KMS-11 (cell line): ENCODE measurements around the gene ADAM11.
"Not testable (repeated sequence)": the region's sequence is repeated elsewhere in the genome, so short reads cannot be mapped to it uniquely, and the experiment has no call there.

Experiments used
- H2AFZ ChIP-seq: fragments of 200-600 bp; sonication (generic); 2 replicates; pipeline ENCODE4 v1.6.1; 2016; ENCODE audit warnings: antibody characterized with exemption, mixed run types, low read depth
- H3K27ac ChIP-seq: fragments of 200-600 bp; sonication (generic); 2 replicates; pipeline ENCODE4 v1.6.1; 2016; ENCODE audit warnings: mild to moderate bottlenecking, mixed run types
- H3K27me3 ChIP-seq: fragments of 200-600 bp; sonication (generic); 2 replicates; pipeline ENCODE4 v1.6.1; 2017; ENCODE audit warnings: mild to moderate bottlenecking, low read depth, mixed run types, moderate library complexity; ENCODE audit not compliant: insufficient read depth
- H3K36me3 ChIP-seq: fragments of 200-600 bp; sonication (generic); 2 replicates; pipeline ENCODE4 v1.6.1; 2017; ENCODE audit warnings: mild to moderate bottlenecking, mixed run types; ENCODE audit not compliant: insufficient read depth
- H3K4me1 ChIP-seq: fragments of 200-600 bp; sonication (generic); 2 replicates; pipeline ENCODE4 v1.6.1; 2016; ENCODE audit warnings: mild to moderate bottlenecking, low read depth, mixed run types; ENCODE audit not compliant: poor library complexity, severe bottlenecking
- H3K4me2 ChIP-seq: fragments of 200-600 bp; sonication (generic); 2 replicates; pipeline ENCODE4 v1.7.0; 2016; ENCODE audit warnings: mild to moderate bottlenecking, mixed run types
- H3K4me3 ChIP-seq: fragments of 200-600 bp; sonication (generic); IDR thresholded peaks from 2 replicates; pipeline ENCODE4 v1.6.1; 2017; ENCODE audit warnings: low read depth, low read length, mixed read lengths; ENCODE audit not compliant: insufficient read depth
- H3K79me2 ChIP-seq: fragments of 200-600 bp; sonication (generic); 2 replicates; pipeline ENCODE4 v1.6.1; 2016; ENCODE audit warnings: low read depth, mixed run types; ENCODE audit not compliant: insufficient read depth
- H3K9ac ChIP-seq: fragments of 200-600 bp; sonication (generic); 2 replicates; pipeline ENCODE4 v1.6.1; 2016; ENCODE audit warnings: mild to moderate bottlenecking, mixed run types
- H4K20me1 ChIP-seq: fragments of 200-600 bp; sonication (generic); 2 replicates; pipeline ENCODE4 v1.6.1; 2016; ENCODE audit warnings: mild to moderate bottlenecking, mixed run types; ENCODE audit not compliant: insufficient read depth
- TF ChIP-seq, protein P1 (sequence below): fragments of 200-600 bp; sonication (generic); conservative IDR thresholded peaks from 2 replicates; pipeline ENCODE4 v1.6.1; 2017; ENCODE audit warnings: low read depth, mild to moderate bottlenecking, antibody characterized with exemption, low read length, moderate library complexity, mixed read lengths

The ADAM11 gene

DNA sequence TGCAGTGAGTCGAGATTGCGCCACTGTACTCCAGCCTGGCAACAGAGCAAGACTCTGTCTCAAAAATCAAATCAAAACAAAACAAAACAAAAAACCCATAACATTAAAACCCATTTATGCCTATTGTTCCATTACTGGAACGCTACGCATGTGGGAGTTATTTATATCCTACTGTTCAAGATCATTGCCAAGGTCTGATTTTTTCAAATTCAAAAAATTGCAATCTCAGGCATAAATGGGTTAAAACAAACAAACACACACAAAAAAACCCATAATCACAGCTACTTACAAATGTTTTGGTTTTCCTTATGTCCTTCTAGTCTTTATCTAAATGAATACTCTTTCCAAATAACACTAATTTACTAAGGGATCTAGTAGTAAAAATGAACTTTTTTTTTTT, 53.5 kb downstream of the ADAM11 start:
- H2AFZ ChIP-seq: no peak overlapping the region
- no peak overlapping the region for H3K4me3 ChIP-seq
- no peak overlapping the region for H3K9ac ChIP-seq
- no peaks in the 10 kb centered on the region for H4K20me1 ChIP-seq
- no peaks in the 10 kb centered on the region for H3K79me2 ChIP-seq
- no peak overlapping the region for H3K27ac ChIP-seq
- H3K4me1 ChIP-seq: no peaks in the 10 kb centered on the region
- no peaks in the 10 kb centered on the region for H3K27me3 ChIP-seq
- H3K36me3 ChIP-seq: no peaks in the 10 kb centered on the region
- TF ChIP-seq, protein P1, sequence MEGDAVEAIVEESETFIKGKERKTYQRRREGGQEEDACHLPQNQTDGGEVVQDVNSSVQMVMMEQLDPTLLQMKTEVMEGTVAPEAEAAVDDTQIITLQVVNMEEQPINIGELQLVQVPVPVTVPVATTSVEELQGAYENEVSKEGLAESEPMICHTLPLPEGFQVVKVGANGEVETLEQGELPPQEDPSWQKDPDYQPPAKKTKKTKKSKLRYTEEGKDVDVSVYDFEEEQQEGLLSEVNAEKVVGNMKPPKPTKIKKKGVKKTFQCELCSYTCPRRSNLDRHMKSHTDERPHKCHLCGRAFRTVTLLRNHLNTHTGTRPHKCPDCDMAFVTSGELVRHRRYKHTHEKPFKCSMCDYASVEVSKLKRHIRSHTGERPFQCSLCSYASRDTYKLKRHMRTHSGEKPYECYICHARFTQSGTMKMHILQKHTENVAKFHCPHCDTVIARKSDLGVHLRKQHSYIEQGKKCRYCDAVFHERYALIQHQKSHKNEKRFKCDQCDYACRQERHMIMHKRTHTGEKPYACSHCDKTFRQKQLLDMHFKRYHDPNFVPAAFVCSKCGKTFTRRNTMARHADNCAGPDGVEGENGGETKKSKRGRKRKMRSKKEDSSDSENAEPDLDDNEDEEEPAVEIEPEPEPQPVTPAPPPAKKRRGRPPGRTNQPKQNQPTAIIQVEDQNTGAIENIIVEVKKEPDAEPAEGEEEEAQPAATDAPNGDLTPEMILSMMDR: no peak
- no peak overlapping the region for H3K4me2 ChIP-seq

DNA sequence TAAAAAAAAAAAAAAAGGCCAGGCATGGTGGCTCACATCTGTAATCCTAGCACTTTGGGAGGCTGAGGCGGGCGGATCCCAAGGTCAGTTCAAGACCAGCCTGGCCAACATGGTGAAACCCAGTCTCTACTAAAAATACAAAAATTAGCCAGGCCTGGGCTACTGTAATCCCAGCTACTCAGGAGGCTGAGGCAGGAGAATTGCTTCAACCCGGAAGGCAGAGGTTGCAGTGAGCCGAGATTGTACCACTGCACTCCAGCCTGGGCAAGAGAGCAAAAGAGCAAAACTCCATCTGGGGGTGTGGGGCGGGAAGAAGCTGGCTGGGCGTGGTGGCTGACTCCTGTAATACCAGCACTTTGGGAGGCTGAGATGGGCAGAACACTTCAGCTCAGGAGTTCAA, 59.7 kb downstream of the ADAM11 start:
- not testable (repeated sequence) for H3K4me1 ChIP-seq, H3K36me3 ChIP-seq, H3K27me3 ChIP-seq, H3K79me2 ChIP-seq, H3K27ac ChIP-seq, H2AFZ ChIP-seq, H3K9ac ChIP-seq, H3K4me2 ChIP-seq, H4K20me1 ChIP-seq, H3K4me3 ChIP-seq

DNA sequence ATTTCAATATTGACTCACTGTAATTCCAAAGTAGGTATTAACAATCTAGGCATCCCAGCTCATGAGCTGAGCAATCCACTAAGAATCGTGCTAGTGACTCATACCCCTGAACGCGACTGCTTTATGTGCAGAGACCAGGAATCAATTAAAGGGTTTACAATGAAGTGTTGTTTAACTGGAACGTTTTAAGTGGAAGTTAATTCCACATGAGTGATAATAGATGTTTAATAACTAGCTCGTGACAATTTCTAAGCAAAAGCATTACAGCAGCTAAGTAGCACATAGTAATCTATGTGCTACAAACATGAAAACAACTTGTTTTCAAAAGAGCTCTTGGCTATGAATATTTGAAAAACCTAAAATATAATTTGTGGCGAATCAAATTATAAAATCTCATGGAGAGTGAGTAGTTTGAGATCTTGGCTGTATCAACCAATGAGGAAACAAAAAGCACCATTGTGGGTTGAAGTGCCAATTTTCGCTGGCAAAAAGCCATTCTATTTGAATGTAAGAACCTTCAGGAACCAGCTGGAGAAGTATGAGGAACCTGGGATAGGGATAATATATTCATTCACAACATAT, 61.9 kb downstream of the ADAM11 start:
- H3K27ac ChIP-seq: no peak overlapping the region
- H2AFZ ChIP-seq: no peak overlapping the region
- H3K79me2 ChIP-seq: no peaks in the 10 kb centered on the region
- no peak overlapping the region for H3K4me3 ChIP-seq
- no peaks in the 10 kb centered on the region for H3K36me3 ChIP-seq
- H4K20me1 ChIP-seq: no peaks in the 10 kb centered on the region
- TF ChIP-seq, protein P1: no peak
- H3K9ac ChIP-seq: no peak overlapping the region
- no peaks in the 10 kb centered on the region for H3K4me1 ChIP-seq
- no peak overlapping the region for H3K4me2 ChIP-seq
- H3K27me3 ChIP-seq: no peaks in the 10 kb centered on the region

DNA sequence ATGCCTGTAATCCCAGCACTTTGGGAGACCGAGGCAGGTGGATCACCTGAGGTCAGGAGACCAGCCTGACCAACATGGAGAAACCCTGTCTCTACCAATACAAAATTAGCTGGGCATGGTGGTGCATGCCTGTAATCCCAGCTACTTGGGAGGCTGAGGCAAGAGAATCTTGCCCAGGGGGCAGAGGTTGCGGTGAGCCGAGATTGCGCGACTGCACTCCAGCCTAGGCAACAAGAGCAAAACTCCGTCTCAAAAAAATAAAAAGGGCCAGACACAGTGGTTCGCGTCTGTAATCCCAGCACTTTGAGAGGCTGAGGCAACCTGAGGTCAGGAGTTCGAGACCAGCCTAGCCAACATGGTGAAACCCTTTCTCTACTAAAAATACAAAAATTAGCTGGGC, 66.4 kb downstream of the ADAM11 start:
- not testable (repeated sequence) for H3K27ac ChIP-seq, H3K79me2 ChIP-seq, H3K9ac ChIP-seq, H4K20me1 ChIP-seq, H3K4me1 ChIP-seq, H3K4me2 ChIP-seq, H2AFZ ChIP-seq, H3K4me3 ChIP-seq, H3K36me3 ChIP-seq
- H3K27me3 ChIP-seq: peaks cover 32% of the 10 kb centered on the region

DNA sequence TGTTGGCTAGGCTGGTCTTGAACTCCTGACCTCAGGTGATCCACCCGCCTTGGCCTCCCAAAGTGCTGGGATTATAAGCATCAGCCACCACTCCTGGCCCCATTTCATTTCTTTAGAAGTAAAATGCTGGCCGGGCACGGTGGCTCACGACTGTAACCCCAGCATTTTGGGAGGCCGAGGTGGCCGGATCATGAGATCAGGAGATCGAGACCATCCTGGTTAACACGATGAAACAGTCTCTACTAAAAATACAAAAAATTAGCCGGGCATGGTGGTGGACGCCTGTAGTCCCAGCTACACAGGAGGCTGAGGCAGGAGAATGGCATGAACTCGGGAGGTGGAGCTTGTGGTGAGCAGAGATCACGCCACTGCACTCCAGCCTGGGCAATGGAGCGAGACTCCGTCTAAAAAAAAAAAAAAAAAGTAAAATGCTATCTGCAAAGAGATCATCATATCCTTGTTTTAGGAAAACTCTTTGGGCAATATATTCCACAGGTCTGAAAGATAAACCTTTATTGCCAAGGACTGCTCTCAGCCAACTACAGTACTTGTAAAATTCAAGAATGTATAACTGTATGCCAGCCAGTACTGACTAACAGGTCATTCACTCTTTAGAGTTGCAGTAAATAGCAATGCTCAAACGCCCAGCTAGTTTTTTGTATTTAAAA, 67.5 kb downstream of the ADAM11 start:
- no peak overlapping the region for H3K4me3 ChIP-seq
- no peaks in the 10 kb centered on the region for H3K36me3 ChIP-seq
- H3K9ac ChIP-seq: no peak overlapping the region
- no peak overlapping the region for H3K4me2 ChIP-seq
- H3K79me2 ChIP-seq: no peaks in the 10 kb centered on the region
- no peaks in the 10 kb centered on the region for H3K4me1 ChIP-seq
- peaks cover 42% of the 10 kb centered on the region for H3K27me3 ChIP-seq
- TF ChIP-seq, protein P1: no peak
- no peaks in the 10 kb centered on the region for H4K20me1 ChIP-seq
- no peak overlapping the region for H2AFZ ChIP-seq
- no peak overlapping the region for H3K27ac ChIP-seq
